Neural cell (in vitro differentiated cells): ENCODE data around the gene LUC7L. TPM values are rescaled to one million over a fixed set of nuclear protein-coding genes. Genes with fewer than 3 reads are reported as not detected.

Source experiments
- H2AFZ ChIP-seq: fragments of 200-600, 300-800 bp; sonication (generic), shearing (Covaris generic); 2 replicates; pipeline ENCODE4 v1.6.0; 2014; ENCODE audit warnings: low read depth, mild to moderate bottlenecking, antibody characterized with exemption, low read length, moderate library complexity
- H3F3A ChIP-seq: fragments of 200-600 bp; shearing (Covaris generic); 2 replicates; pipeline ENCODE4 v1.6.1; 2016; ENCODE audit warnings: mild to moderate bottlenecking, moderate library complexity, mixed read lengths, antibody characterized with exemption, low read length; ENCODE audit not compliant: insufficient read depth, poor library complexity, severe bottlenecking
- H3K27ac ChIP-seq: fragments of 200-600, 300-800 bp; sonication (generic), shearing (Covaris generic); 2 replicates; pipeline ENCODE4 v1.5.1; 2014; ENCODE audit warnings: mild to moderate bottlenecking, low read length, moderate library complexity
- H3K27me3 ChIP-seq: fragments of 300-800, 200-600 bp; sonication (generic), shearing (Covaris generic); 2 replicates; pipeline ENCODE4 v1.6.0; 2014; ENCODE audit warnings: mild to moderate bottlenecking, low read depth, low read length, moderate library complexity; ENCODE audit not compliant: insufficient read depth
- H3K36me3 ChIP-seq: fragments of 300-800, 200-600 bp; sonication (generic), shearing (Covaris generic); 2 replicates; pipeline ENCODE4 v1.5.1; 2014; ENCODE audit warnings: mild to moderate bottlenecking, antibody characterized with exemption, low read length, moderate library complexity; ENCODE audit not compliant: insufficient read depth
- H3K4me2 ChIP-seq: fragments of 300-800, 200-600 bp; sonication (generic), shearing (Covaris generic); 2 replicates; pipeline ENCODE4 v1.6.0; 2014; ENCODE audit warnings: mild to moderate bottlenecking, low read length
- H3K4me3 ChIP-seq: fragments of 300-800, 200-600 bp; sonication (generic), shearing (Covaris generic); 2 replicates; pipeline ENCODE4 v1.5.1; 2014; ENCODE audit warnings: mild to moderate bottlenecking, low read length, moderate library complexity
- H3K79me2 ChIP-seq: fragments of 200-600 bp; shearing (Covaris generic); replicated peaks from 2 replicates; pipeline ENCODE4 v1.6.0; 2014; ENCODE audit warnings: mild to moderate bottlenecking, low read length, moderate library complexity; ENCODE audit not compliant: insufficient read depth
- H3K9ac ChIP-seq: fragments of 300-800, 200-600 bp; sonication (generic), shearing (Covaris generic); 2 replicates; pipeline ENCODE4 v1.6.1; 2016; ENCODE audit warnings: mild to moderate bottlenecking, low read length, mixed read lengths
- H3K9me2 ChIP-seq: fragments of 200-600 bp; shearing (Covaris generic); 2 replicates; pipeline ENCODE4 v1.6.1; 2016; ENCODE audit warnings: mild to moderate bottlenecking, low read length, mixed read lengths; ENCODE audit not compliant: insufficient read depth
- H3K9me3 ChIP-seq: fragments of 200-600, 300-800 bp; sonication (generic), shearing (Covaris generic); 2 replicates; pipeline ENCODE4 v1.6.1; 2016; ENCODE audit warnings: mild to moderate bottlenecking, mixed run types, low read length, moderate library complexity, mixed read lengths
- H4K20me1 ChIP-seq: fragments of 200-600 bp; shearing (Covaris generic); 2 replicates; pipeline ENCODE4 v1.6.1; 2016; ENCODE audit warnings: mild to moderate bottlenecking, mixed run types; ENCODE audit not compliant: insufficient read depth
- EP300 ChIP-seq: fragments of 450-650 bp; conservative IDR thresholded peaks from 2 replicates; pipeline ENCODE4 v1.6.1; 2014; ENCODE audit warnings: antibody characterized with exemption, mild to moderate bottlenecking, moderate library complexity; ENCODE audit not compliant: poor library complexity, severe bottlenecking
- EZH2 ChIP-seq: fragments of 200-600, 300-800 bp; shearing (Covaris generic), sonication (generic); IDR thresholded peaks from 2 replicates; pipeline ENCODE4 v1.6.1; 2014; ENCODE audit warnings: antibody characterized with exemption, low read length, borderline replicate concordance, mild to moderate bottlenecking; ENCODE audit not compliant: insufficient read depth, poor library complexity, severe bottlenecking
- MXI1 ChIP-seq: fragments of 450-650 bp; conservative IDR thresholded peaks from 2 replicates; pipeline ENCODE4 v1.6.1; 2014; ENCODE audit warnings: antibody characterized with exemption, mild to moderate bottlenecking; ENCODE audit not compliant: poor library complexity, severe bottlenecking
- POLR2AphosphoS5 ChIP-seq: IDR thresholded peaks from 2 replicates; pipeline ENCODE4 v1.6.1; 2012
- RAD21 ChIP-seq: fragments of 450-650 bp; conservative IDR thresholded peaks from 2 replicates; pipeline ENCODE4 v1.6.1; 2014; ENCODE audit warnings: antibody characterized with exemption, mild to moderate bottlenecking, moderate library complexity
- SMC3 ChIP-seq: fragments of 450-650 bp; conservative IDR thresholded peaks from 2 replicates; pipeline ENCODE4 v1.6.1; 2014; ENCODE audit warnings: antibody characterized with exemption, mild to moderate bottlenecking, moderate library complexity; ENCODE audit not compliant: poor library complexity
- TAF1 ChIP-seq: IDR thresholded peaks from 2 replicates; pipeline ENCODE4 v1.6.1; 2012; ENCODE audit warnings: low read depth
- polyA plus RNA-seq: library from polyadenylated mRNA; depleted of rRNA; stranded (reverse); fragments of >200 nt; gene quantifications from 2 replicates; pipeline ENCODE4 v1.2.3, GENCODE V29; 2014
- TF ChIP-seq, protein P1 (sequence below): IDR thresholded peaks from 2 replicates; pipeline ENCODE4 v1.6.1; 2012; ENCODE audit warnings: borderline replicate concordance
- TF ChIP-seq, protein P2 (sequence below): fragments of 450-650 bp; IDR thresholded peaks from 2 replicates; pipeline ENCODE4 v1.5.1; 2014; ENCODE audit warnings: antibody characterized with exemption, mild to moderate bottlenecking, moderate library complexity; ENCODE audit not compliant: poor library complexity, severe bottlenecking

The LUC7L gene
- polyA plus RNA-seq, 1 donor from 2014 or later: 564 TPM

DNA sequence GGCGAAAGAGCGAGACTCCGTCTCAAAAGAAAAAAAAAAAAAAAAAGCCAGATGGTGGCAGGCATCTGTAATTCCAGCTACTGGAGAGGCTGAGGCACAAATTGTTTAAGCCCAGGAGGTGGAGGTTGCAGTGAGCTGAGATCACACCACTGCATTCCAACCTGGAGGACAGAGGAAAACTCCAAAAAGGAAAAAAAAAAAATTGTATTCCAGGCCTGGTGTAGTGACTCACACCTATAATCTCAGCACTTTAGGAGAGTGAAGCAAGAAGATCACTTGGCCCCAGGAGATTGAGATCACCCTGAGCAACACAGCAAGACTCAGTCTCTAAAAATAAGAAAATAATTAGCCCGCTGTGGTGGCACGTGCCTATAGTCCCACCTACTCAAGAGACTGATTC lies 28.9 kb downstream of the LUC7L start:
- no peak overlapping the region for H3K4me2 ChIP-seq
- H4K20me1 ChIP-seq: no peaks in the 10 kb centered on the region
- H3K79me2 ChIP-seq: peaks cover 2% of the 10 kb centered on the region
- H3K9me3 ChIP-seq: no peaks in the 10 kb centered on the region
- H3K27me3 ChIP-seq: no peaks in the 10 kb centered on the region
- H3K36me3 ChIP-seq: no peaks in the 10 kb centered on the region
- TF ChIP-seq EZH2 (no peak), POLR2AphosphoS5 (no peak), TAF1 (no peak), SMC3 (no peak), MXI1 (no peak), EP300 (no peak)
- TF ChIP-seq, protein P1, sequence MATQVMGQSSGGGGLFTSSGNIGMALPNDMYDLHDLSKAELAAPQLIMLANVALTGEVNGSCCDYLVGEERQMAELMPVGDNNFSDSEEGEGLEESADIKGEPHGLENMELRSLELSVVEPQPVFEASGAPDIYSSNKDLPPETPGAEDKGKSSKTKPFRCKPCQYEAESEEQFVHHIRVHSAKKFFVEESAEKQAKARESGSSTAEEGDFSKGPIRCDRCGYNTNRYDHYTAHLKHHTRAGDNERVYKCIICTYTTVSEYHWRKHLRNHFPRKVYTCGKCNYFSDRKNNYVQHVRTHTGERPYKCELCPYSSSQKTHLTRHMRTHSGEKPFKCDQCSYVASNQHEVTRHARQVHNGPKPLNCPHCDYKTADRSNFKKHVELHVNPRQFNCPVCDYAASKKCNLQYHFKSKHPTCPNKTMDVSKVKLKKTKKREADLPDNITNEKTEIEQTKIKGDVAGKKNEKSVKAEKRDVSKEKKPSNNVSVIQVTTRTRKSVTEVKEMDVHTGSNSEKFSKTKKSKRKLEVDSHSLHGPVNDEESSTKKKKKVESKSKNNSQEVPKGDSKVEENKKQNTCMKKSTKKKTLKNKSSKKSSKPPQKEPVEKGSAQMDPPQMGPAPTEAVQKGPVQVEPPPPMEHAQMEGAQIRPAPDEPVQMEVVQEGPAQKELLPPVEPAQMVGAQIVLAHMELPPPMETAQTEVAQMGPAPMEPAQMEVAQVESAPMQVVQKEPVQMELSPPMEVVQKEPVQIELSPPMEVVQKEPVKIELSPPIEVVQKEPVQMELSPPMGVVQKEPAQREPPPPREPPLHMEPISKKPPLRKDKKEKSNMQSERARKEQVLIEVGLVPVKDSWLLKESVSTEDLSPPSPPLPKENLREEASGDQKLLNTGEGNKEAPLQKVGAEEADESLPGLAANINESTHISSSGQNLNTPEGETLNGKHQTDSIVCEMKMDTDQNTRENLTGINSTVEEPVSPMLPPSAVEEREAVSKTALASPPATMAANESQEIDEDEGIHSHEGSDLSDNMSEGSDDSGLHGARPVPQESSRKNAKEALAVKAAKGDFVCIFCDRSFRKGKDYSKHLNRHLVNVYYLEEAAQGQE: no peak
- TF ChIP-seq, protein P2, sequence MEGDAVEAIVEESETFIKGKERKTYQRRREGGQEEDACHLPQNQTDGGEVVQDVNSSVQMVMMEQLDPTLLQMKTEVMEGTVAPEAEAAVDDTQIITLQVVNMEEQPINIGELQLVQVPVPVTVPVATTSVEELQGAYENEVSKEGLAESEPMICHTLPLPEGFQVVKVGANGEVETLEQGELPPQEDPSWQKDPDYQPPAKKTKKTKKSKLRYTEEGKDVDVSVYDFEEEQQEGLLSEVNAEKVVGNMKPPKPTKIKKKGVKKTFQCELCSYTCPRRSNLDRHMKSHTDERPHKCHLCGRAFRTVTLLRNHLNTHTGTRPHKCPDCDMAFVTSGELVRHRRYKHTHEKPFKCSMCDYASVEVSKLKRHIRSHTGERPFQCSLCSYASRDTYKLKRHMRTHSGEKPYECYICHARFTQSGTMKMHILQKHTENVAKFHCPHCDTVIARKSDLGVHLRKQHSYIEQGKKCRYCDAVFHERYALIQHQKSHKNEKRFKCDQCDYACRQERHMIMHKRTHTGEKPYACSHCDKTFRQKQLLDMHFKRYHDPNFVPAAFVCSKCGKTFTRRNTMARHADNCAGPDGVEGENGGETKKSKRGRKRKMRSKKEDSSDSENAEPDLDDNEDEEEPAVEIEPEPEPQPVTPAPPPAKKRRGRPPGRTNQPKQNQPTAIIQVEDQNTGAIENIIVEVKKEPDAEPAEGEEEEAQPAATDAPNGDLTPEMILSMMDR: no peak
- H3K9me2 ChIP-seq: no peaks in the 10 kb centered on the region
- H3F3A ChIP-seq: no peaks in the 10 kb centered on the region
- no peak overlapping the region for H2AFZ ChIP-seq
- no peak overlapping the region for H3K4me3 ChIP-seq
- H3K9ac ChIP-seq: no peak overlapping the region
- no peak overlapping the region for H3K27ac ChIP-seq

DNA sequence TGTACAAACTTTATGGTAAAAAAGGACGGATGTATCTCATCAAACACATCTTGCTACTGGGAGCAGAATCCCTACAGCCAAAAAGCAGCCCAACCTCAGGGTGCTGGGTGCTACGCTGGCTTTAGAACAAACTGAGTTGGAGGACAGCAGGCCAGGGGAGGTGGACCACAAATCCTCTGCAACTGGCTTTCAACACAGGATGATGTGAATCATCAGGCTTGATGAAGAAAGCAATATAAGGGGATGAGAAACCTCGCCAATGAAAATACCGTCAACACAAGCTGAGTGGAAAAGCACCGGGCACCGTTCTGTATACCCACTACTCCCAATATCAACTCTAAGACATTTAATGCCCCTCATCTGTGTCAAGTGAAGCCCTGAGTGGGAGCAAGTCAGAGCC lies 34.7 kb downstream of the LUC7L start:
- H3K9ac ChIP-seq: no peak overlapping the region
- no peaks in the 10 kb centered on the region for H4K20me1 ChIP-seq
- no peak overlapping the region for H3K27ac ChIP-seq
- no peaks in the 10 kb centered on the region for H3K27me3 ChIP-seq
- no peaks in the 10 kb centered on the region for H3K36me3 ChIP-seq
- H3K9me3 ChIP-seq: no peaks in the 10 kb centered on the region
- H2AFZ ChIP-seq: no peak overlapping the region
- TF ChIP-seq, protein P2: no peak
- TF ChIP-seq MXI1 (no peak), POLR2AphosphoS5 (no peak), EZH2 (no peak), TAF1 (no peak), EP300 (no peak), SMC3 (no peak), RAD21 (no peak)
- TF ChIP-seq, protein P1: no peak
- no peaks in the 10 kb centered on the region for H3F3A ChIP-seq
- peaks cover 2% of the 10 kb centered on the region for H3K79me2 ChIP-seq
- H3K4me2 ChIP-seq: no peak overlapping the region
- H3K9me2 ChIP-seq: no peaks in the 10 kb centered on the region
- H3K4me3 ChIP-seq: no peak overlapping the region
